PC-3 (cell line): ENCODE data around the gene TCN2.

Experiments used
- CTCF ChIP-seq: fragments of 300-600 bp; sonication (generic); conservative IDR thresholded peaks from 2 replicates; pipeline ENCODE4 v1.5.1; 2017; ENCODE audit warnings: antibody characterized with exemption, low read depth, mild to moderate bottlenecking, low read length
- EZH2 ChIP-seq: fragments of 300-600 bp; sonication (generic); IDR thresholded peaks from one replicate; pipeline ENCODE4 v1.6.1; 2017; ENCODE audit warnings: antibody characterized with exemption, mild to moderate bottlenecking, low read length; ENCODE audit not compliant: unreplicated experiment

DNA sequence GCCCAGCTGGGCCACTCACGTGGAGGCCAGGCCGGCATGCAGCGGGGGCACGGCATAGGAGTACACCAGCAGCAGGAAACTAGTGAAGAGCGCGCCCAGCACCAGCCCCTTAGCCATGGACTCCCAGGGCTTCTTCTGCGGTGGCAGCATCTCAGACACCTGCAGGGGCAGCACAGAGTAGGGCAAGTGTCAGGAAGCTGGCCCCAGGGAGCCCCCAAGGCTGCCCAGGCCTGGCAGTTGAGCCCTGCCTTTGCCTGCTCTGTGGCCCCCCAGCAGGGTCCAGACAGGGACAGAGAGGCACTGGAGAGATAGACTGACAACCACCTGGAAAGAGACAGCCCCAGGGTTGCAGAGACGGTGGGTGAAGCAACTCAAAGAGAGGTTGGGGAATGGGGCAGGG is 49.7 kb upstream of the TCN2 start:
- TF ChIP-seq EZH2 = no peak
- no peak for TF ChIP-seq CTCF
